HepG2 (cell line): ENCODE results near the gene ZNF106. TPM values are rescaled to one million over a fixed set of nuclear protein-coding genes. Genes with fewer than 3 reads are reported as not detected.

Source experiments
- AHDC1 ChIP-seq: sonication (generic); formaldehyde crosslinking; IDR thresholded peaks from 2 replicates; pipeline ENCODE4 v1.5.1; 2020; ENCODE audit warnings: mild to moderate bottlenecking, missing genetic modification reagents, borderline replicate concordance
- ARNT2 ChIP-seq: sonication (generic); formaldehyde crosslinking; IDR thresholded peaks from 2 replicates; pipeline ENCODE4 v1.8.0; 2022; ENCODE audit warnings: mild to moderate bottlenecking, low read depth, missing genetic modification reagents, moderate library complexity
- GPBP1L1 ChIP-seq: sonication (generic); formaldehyde crosslinking; IDR thresholded peaks from 2 replicates; pipeline ENCODE4 v1.5.0; 2020; ENCODE audit warnings: mild to moderate bottlenecking, missing genetic modification reagents
- KAT7 ChIP-seq: IDR thresholded peaks from 2 replicates; pipeline ENCODE4 v1.6.1; 2018; ENCODE audit warnings: borderline replicate concordance, missing compliant biosample characterization
- KDM3A ChIP-seq: IDR thresholded peaks from 2 replicates; pipeline ENCODE4 v1.6.1; 2018; ENCODE audit warnings: low read depth, missing compliant biosample characterization
- KLF11 ChIP-seq: IDR thresholded peaks from 2 replicates; pipeline ENCODE4 v1.6.1; 2016; ENCODE audit warnings: missing compliant biosample characterization
- MED8 ChIP-seq: sonication (generic); formaldehyde crosslinking; IDR thresholded peaks from 2 replicates; pipeline ENCODE4 v1.8.1; 2023; ENCODE audit warnings: mild to moderate bottlenecking, missing genetic modification reagents; ENCODE audit not compliant: insufficient replicate concordance
- NFKB2 ChIP-seq: sonication (generic); formaldehyde crosslinking; IDR thresholded peaks from 2 replicates; pipeline ENCODE4 v1.4.0; 2020; ENCODE audit warnings: missing genetic modification reagents, borderline replicate concordance
- STAT5B ChIP-seq: sonication (generic); formaldehyde crosslinking; IDR thresholded peaks from 2 replicates; pipeline ENCODE4 v1.4.0; 2020; ENCODE audit warnings: missing genetic modification reagents
- SYNCRIP ChIP-seq: fragments of 200-400 bp; formaldehyde crosslinking; IDR thresholded peaks from 2 replicates; pipeline ENCODE4 v1.6.1; 2018; ENCODE audit warnings: mild to moderate bottlenecking, low read depth, low read length; ENCODE audit not compliant: insufficient read depth
- ZNF121 ChIP-seq: sonication (generic); formaldehyde crosslinking; IDR thresholded peaks from 2 replicates; pipeline ENCODE4 v1.5.0; 2020; ENCODE audit warnings: mild to moderate bottlenecking, missing genetic modification reagents
- ZNF503 ChIP-seq: sonication (generic); formaldehyde crosslinking; IDR thresholded peaks from 2 replicates; pipeline ENCODE4 v1.4.0; 2020; ENCODE audit warnings: missing genetic modification reagents
- ZNF576 ChIP-seq: sonication (generic); formaldehyde crosslinking; IDR thresholded peaks from 2 replicates; pipeline ENCODE4 v1.4.0; 2020; ENCODE audit warnings: mild to moderate bottlenecking, missing genetic modification reagents
- ZNF580 ChIP-seq: IDR thresholded peaks from 2 replicates; pipeline ENCODE4 v1.6.1; 2016; ENCODE audit warnings: low read depth, borderline replicate concordance
- ZNF615 ChIP-seq: sonication (generic); formaldehyde crosslinking; IDR thresholded peaks from 2 replicates; pipeline ENCODE4 v1.5.0; 2020; ENCODE audit warnings: mild to moderate bottlenecking, missing genetic modification reagents, borderline replicate concordance
- ZNF639 ChIP-seq: conservative IDR thresholded peaks from 2 replicates; pipeline ENCODE4 v1.6.1; 2018; ENCODE audit warnings: missing genetic modification reagents
- ZNF713 ChIP-seq: sonication (generic); formaldehyde crosslinking; IDR thresholded peaks from 2 replicates; pipeline ENCODE4 v1.4.0; 2020; ENCODE audit warnings: mild to moderate bottlenecking, missing genetic modification reagents
- ZNF776 ChIP-seq: sonication (generic); formaldehyde crosslinking; IDR thresholded peaks from 2 replicates; pipeline ENCODE4 v1.4.0; 2020; ENCODE audit warnings: mild to moderate bottlenecking, missing genetic modification reagents
- polyA plus RNA-seq, 8 experiments: library from polyadenylated mRNA; depleted of rRNA in 3 of 8; stranded (reverse) in 7 of 8; unstranded in 1 of 8; fragments of >200 nt; fragmentation: Illumina TruSeq in 4 of 8; extraction: Trizol in 4 of 8; gene quantifications; 2 replicates each; pipeline versions ENCODE4 v1.2.1 to v1.2.3, GENCODE V29; 2011 to 2016; ENCODE audit warnings: low read depth in 4 of 8, missing spikeins in 1 of 8, mixed read lengths in 1 of 8; ENCODE audit not compliant: insufficient read depth in 1 of 8
- total RNA-seq, 5 experiments: library from RNA; depleted of rRNA; stranded (reverse); fragments of >200 nt; fragmentation: Illumina TruSeq; extraction: Trizol; gene quantifications; 2 replicates each; pipeline ENCODE4 v1.2.3, GENCODE V29; 2016; ENCODE audit warnings: low read depth in 1 of 5

The ZNF106 gene
- total and polyA plus RNA-seq, 2 of the 13 experiments (the other 11 are each of a cell fraction or from before 2014, with no cell fraction given), result 12.5 to 35.1 TPM

GRCh38 chr15:42392309-42393024 is 98.5 kb downstream of the ZNF106 start (continued):
- TF ChIP-seq ZNF639 (CRISPR knock-in tag), result no peak
- TF ChIP-seq KDM3A (CRISPR knock-in tag), result no peak
- peak; percentile 71 for TF ChIP-seq ZNF503
- TF ChIP-seq ARNT2 (CRISPR knock-in tag), result 0 out of 2 replicates have a peak, but pooled peaks have one; percentile 71
- TF ChIP-seq GPBP1L1 (CRISPR knock-in tag), result no peak
- peak; percentile 85; the same call in 1 of the 2 replicates for TF ChIP-seq ZNF580 (CRISPR knock-in tag)
- no peak for TF ChIP-seq ZNF776 (CRISPR knock-in tag)
- TF ChIP-seq STAT5B (CRISPR knock-in tag), result no peak
- no peak for TF ChIP-seq ZNF576
- TF ChIP-seq ZNF615, result no peak
- peak; percentile 84 for TF ChIP-seq AHDC1 (CRISPR knock-in tag)
- TF ChIP-seq NFKB2 (CRISPR knock-in tag), result no peak
- TF ChIP-seq ZNF121 (CRISPR knock-in tag), result no peak
- TF ChIP-seq ZNF713 (CRISPR knock-in tag), result no peak
- no peak for TF ChIP-seq MED8
- TF ChIP-seq KAT7 (CRISPR knock-in tag), result 0 out of 2 replicates have a peak, but pooled peaks have one; percentile 28
- 0 out of 2 replicates have a peak, but pooled peaks have one; percentile 12 for TF ChIP-seq KLF11 (CRISPR knock-in tag)
- TF ChIP-seq SYNCRIP, result no peak
